ENCODE data around the gene MRGPRF.
"Not testable (repeated sequence)": the region's sequence is repeated elsewhere in the genome, so short reads cannot be mapped to it uniquely, and the experiment has no call there.

The MRGPRF gene

DNA sequence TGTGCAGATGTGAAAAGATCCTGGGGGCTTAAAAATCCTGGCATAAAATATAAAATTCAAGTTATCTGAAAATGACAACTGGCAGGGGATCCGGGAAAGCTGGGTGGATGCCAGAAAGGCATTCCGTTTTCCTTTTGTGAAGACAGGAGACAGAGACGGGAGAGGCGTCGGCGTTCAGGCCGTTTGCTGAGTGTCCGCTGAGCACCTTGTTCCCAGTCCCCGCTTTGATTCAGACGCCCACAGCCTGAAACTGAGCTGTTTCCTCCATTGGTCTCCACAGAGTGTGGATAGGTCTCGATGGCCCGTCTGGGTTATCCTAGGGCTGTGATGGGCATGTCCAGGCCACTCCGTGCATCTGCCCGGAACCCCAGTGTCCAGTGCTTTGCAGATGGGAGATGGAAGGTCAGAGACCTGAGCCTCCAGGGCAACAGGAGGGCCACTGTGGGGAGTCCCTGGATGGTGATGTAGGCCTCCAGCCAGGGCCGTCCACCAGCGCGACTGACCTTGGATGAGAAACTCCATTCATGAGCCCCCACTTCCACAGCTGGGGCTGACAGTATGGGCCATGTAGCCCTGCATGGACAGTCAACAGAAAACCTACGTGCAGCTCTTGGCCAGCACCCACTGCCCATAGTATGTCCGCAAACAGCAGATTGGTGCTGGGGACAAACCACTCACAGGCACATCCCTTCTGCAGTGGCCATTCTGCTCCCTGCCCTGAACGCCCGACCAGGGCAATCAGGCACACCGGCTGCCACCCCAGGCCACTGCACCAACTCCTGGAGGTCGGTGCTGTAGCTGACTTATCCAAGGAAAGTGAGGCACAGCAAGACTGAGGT is 11.6 kb downstream of the MRGPRF start:
- no peak overlapping the region for H3K4me3 ChIP-seq (ENCODE audit: low read depth, low read length)
- TF ChIP-seq, protein P1, sequence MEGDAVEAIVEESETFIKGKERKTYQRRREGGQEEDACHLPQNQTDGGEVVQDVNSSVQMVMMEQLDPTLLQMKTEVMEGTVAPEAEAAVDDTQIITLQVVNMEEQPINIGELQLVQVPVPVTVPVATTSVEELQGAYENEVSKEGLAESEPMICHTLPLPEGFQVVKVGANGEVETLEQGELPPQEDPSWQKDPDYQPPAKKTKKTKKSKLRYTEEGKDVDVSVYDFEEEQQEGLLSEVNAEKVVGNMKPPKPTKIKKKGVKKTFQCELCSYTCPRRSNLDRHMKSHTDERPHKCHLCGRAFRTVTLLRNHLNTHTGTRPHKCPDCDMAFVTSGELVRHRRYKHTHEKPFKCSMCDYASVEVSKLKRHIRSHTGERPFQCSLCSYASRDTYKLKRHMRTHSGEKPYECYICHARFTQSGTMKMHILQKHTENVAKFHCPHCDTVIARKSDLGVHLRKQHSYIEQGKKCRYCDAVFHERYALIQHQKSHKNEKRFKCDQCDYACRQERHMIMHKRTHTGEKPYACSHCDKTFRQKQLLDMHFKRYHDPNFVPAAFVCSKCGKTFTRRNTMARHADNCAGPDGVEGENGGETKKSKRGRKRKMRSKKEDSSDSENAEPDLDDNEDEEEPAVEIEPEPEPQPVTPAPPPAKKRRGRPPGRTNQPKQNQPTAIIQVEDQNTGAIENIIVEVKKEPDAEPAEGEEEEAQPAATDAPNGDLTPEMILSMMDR (IDR thresholded peaks at IDR 0.05; ENCODE audit: insufficient read depth, low read depth, low read length, missing control alignments): no peak

DNA sequence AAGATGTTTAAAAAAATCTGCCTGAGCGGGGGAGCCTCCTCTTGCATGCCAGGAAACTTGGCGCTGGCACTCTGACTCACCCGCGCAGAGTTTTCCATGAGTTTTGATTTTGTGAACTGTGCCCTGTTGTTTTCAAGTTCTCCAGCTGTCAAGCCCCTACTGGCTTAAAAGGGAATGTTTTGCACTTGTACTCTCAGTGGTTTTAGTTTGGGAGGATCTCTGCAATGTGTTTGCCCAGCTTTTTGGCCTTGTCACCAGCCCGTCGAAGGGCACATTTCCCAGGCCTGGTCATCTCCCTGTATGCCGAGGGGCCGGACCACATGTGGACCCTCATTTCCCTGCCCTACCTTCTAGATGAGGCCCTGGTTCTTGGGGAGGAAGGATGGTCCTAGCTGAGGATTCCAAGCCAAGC is 12.2 kb downstream of the MRGPRF start:
- H3K4me3 ChIP-seq (ENCODE audit: low read depth, low read length): no peak overlapping the region
- no peak for DNase-seq (ENCODE audit: low read depth)
- TF ChIP-seq, protein P1 (IDR thresholded peaks at IDR 0.05; ENCODE audit: insufficient read depth, low read depth, low read length, missing control alignments): peak; percentile 11

More for the DNA sequence above, 11.6 kb downstream of the MRGPRF start:
- DNase-seq (ENCODE audit: low read depth): no peak

DNA sequence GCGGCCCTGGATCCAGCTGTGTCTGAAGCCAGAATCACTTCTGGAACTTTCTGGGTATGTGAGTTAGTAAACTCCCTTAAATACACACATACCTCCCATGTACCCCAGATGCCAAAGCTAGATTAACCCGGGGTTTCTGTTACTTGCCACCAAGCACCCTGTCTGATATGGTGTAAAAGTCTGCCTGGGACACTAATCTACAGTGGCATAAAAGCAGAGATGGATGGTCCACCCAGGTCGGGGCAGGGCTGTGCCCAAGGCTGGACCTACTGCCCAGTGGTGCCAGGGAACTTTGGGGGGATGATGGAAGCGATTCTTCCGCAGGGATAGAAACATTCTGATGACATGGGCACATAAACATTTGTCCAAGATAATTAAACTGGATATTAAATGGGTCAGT is 12.7 kb downstream of the MRGPRF start:
- TF ChIP-seq, protein P1 (IDR thresholded peaks at IDR 0.05; ENCODE audit: insufficient read depth, low read depth, low read length, missing control alignments): no peak
- no peak for DNase-seq (ENCODE audit: low read depth)
- H3K4me3 ChIP-seq (ENCODE audit: low read depth, low read length): no peak overlapping the region

DNA sequence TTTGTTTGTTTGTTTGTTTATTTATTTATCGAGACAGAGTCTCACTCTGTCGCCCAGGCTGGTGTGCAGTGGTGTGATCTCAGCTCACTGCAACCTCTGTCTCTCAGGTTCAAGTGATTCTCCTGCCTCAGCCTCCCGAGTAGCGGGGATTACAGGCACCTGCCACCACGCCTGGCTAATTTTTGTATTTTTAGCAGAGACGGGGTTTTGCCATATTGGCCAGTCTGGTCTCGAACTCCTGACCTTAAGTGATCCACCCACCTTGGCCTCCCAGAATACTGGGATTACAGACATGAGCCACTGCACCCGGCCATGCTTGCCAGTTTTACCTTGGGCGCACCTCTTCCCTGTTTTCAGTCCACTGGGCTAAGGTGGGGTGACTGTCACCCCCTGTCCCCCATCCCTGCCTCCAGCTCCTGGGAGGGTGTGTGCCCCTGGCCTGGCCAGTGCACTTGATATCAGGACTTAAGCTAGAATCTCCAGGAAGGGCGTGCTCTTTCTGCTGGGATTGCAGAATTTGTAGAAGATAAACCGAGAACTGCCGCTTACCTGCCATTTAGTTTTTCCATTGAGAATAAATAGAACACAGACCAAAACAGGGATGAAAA is 13.2 kb downstream of the MRGPRF start:
- not testable (repeated sequence) for DNase-seq (ENCODE audit: low read depth); H3K4me3 ChIP-seq (ENCODE audit: low read depth, low read length)

DNA sequence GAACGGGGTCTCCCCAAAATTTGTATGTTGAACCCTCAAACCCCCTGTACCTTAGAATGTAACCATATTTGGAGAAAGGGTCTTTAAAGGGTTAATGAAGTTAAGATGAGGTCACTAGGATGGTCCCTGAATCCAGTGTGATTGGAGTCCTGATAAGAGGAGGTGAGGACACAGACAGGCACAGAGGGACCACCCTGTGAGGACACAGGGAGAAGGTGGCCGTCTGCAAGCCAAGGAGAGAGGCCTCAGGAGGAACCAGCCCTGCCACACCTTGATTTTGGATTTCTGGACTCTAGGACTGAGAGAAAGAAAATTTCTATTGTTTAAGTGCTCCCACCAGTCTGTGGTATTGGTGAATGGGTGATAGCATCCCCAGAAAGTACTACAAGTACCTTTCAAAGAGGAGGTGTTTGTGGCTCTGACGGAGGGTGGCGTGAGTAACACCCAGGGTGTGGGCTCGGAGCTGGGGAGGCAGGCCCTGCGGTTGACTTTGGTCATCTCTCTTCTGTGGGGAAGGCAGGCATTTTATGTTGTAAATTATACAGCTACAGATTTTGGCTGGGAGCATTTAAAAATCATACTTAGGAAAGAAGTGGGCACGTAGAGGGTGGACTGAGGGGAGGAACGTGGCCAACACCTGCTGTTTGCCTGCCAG is 13.8 kb downstream of the MRGPRF start:
- TF ChIP-seq, protein P1 (IDR thresholded peaks at IDR 0.05; ENCODE audit: insufficient read depth, low read depth, low read length, missing control alignments): no peak
- H3K4me3 ChIP-seq (ENCODE audit: low read depth, low read length): no peak overlapping the region
- no peak for DNase-seq (ENCODE audit: low read depth)

DNA sequence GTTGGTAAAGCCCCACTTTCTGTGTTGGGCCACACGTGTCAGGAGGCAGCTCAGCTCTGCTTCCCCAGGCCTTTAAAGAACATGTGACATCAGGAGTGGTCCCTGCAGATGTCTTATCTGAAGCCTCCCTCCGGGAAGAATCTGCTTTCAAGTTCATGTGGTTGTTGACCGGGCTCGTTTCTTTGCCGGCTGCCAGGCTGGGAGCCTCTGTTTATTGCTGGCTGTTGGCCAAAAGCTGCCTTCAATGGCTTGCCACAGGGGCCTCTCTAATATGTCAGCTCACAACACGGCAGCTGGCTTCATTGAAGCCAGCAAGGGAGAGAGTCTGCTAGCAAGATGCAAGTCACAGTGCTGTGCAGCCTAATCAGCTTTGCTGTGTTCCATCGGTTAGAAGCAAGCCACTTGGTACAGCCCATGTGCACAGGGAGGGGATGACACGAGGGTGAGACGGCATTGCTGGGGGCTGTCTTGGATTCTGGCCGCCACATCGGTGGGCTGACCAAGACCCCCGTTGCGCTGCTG is 14.6 kb downstream of the MRGPRF start:
- no peak for DNase-seq (ENCODE audit: low read depth)
- TF ChIP-seq, protein P1 (IDR thresholded peaks at IDR 0.05; ENCODE audit: insufficient read depth, low read depth, low read length, missing control alignments): no peak

DNA sequence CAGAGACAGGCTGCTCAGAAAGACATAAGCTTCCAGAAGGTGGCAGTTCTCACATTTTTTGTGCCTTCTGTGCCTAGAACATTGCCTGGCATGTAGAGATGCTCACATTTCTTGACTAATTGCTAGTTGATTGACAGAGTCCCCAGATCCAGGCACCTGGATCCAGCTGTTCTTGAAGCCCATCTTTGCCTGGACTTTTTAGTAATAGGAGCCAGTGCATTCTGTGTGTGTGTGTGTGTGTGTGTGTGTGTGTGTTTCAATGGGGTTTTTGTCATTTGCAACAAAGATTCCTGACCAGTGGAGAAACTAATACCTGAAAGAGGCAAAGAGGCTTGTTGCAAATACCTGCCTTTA is 15.1 kb downstream of the MRGPRF start:
- DNase-seq (ENCODE audit: low read depth): no peak
- no peak overlapping the region for H3K4me3 ChIP-seq (ENCODE audit: low read depth, low read length)
- TF ChIP-seq, protein P1 (IDR thresholded peaks at IDR 0.05; ENCODE audit: insufficient read depth, low read depth, low read length, missing control alignments): no peak

More for the DNA sequence above, 14.6 kb downstream of the MRGPRF start:
- H3K4me3 ChIP-seq (ENCODE audit: low read depth, low read length): no peak overlapping the region

Measured in GM12865 (cell line).